RWPE2 (cell line): Measurements from ENCODE around the gene LRRC73.
"Not testable (repeated sequence)": the region's sequence is repeated elsewhere in the genome, so short reads cannot be mapped to it uniquely, and the experiment has no call there.

Source experiments
- ATAC-seq: fragments of 200-7000 bp; cut with Tn5 transposase; 3 replicates; pipeline ENCODE4 v1.9.1; 2021; ENCODE audit warnings: low read depth
- DNase-seq: peaks from one replicate; pipeline ENCODE4 v3.0.0-alpha.2; 2020; ENCODE audit warnings: low spot score
- H3K27ac ChIP-seq: fragments of 450-650 bp; 2 replicates; pipeline ENCODE4 v1.5.1; 2017; ENCODE audit warnings: mild to moderate bottlenecking; ENCODE audit not compliant: poor library complexity, severe bottlenecking
- H3K27me3 ChIP-seq: fragments of 250-450 bp; sonication (Bioruptor Pico); 2 replicates; pipeline ENCODE4 v1.5.1; 2021; ENCODE audit warnings: mild to moderate bottlenecking, moderate library complexity; ENCODE audit not compliant: insufficient read depth, poor library complexity, severe bottlenecking
- H3K36me3 ChIP-seq: fragments of 250-450 bp; sonication (Bioruptor Pico); 2 replicates; pipeline ENCODE4 v1.5.1; 2020; ENCODE audit warnings: low read depth, mild to moderate bottlenecking, moderate library complexity
- H3K4me1 ChIP-seq: fragments of 250-450 bp; sonication (Bioruptor Pico); 2 replicates; pipeline ENCODE4 v1.5.1; 2021; ENCODE audit warnings: mild to moderate bottlenecking, moderate library complexity; ENCODE audit not compliant: insufficient read depth, poor library complexity, severe bottlenecking
- H3K4me3 ChIP-seq: fragments of 250-450 bp; sonication (Bioruptor Pico); 2 replicates; pipeline ENCODE4 v1.5.1; 2021; ENCODE audit warnings: mild to moderate bottlenecking, moderate library complexity; ENCODE audit not compliant: severe bottlenecking
- H3K9me3 ChIP-seq: fragments of 250-450 bp; sonication (Bioruptor Pico); 2 replicates; pipeline ENCODE4 v1.5.1; 2021; ENCODE audit warnings: mild to moderate bottlenecking, moderate library complexity; ENCODE audit not compliant: severe bottlenecking
- TF ChIP-seq, protein P1 (sequence below): fragments of 450-650 bp; IDR thresholded peaks from one replicate; pipeline ENCODE4 v1.5.1; 2017; ENCODE audit warnings: mild to moderate bottlenecking, moderate library complexity; ENCODE audit not compliant: poor library complexity, severe bottlenecking

Gene LRRC73

DNA sequence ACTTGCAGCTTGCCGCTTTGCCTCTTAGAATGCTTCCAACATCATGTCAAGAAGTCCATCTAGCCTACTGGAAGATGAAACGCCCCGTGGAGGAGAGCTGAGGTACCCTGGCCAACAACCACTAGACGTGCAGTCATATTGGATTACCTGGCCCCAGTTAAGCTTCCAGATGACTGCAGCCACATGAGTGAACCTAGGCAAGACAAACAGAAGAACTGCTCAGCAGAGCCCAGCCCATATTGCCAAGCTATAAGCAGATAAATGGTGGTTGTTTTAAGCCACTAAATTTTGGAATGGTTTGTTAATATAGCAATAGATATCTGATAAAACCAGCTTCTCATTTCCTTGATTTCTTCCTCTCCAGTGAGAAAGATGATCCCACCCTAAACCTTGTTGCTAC is 50.1 kb downstream of the LRRC73 start:
- Histone ChIP-seq H3K36me3 (no peaks in the 10 kb centered on the region), H3K27me3 (no peaks in the 10 kb centered on the region), H3K4me1 (no peaks in the 10 kb centered on the region), H3K27ac (no peak overlapping the region), H3K4me3 (no peak overlapping the region), H3K9me3 (no peaks in the 10 kb centered on the region)
- ATAC-seq (no peak), DNase-seq (no peak)
- TF ChIP-seq, protein P1, sequence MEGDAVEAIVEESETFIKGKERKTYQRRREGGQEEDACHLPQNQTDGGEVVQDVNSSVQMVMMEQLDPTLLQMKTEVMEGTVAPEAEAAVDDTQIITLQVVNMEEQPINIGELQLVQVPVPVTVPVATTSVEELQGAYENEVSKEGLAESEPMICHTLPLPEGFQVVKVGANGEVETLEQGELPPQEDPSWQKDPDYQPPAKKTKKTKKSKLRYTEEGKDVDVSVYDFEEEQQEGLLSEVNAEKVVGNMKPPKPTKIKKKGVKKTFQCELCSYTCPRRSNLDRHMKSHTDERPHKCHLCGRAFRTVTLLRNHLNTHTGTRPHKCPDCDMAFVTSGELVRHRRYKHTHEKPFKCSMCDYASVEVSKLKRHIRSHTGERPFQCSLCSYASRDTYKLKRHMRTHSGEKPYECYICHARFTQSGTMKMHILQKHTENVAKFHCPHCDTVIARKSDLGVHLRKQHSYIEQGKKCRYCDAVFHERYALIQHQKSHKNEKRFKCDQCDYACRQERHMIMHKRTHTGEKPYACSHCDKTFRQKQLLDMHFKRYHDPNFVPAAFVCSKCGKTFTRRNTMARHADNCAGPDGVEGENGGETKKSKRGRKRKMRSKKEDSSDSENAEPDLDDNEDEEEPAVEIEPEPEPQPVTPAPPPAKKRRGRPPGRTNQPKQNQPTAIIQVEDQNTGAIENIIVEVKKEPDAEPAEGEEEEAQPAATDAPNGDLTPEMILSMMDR, result no peak

- Histone ChIP-seq H3K4me1 (no peaks in the 10 kb centered on the region), H3K27me3 (no peaks in the 10 kb centered on the region), H3K9me3 (no peaks in the 10 kb centered on the region), H3K36me3 (no peaks in the 10 kb centered on the region), H3K27ac (no peak overlapping the region), H3K4me3 (no peak overlapping the region)
- TF ChIP-seq, protein P1, result no peak
- ATAC-seq, result no peak
- DNase-seq, result no peak
Measured at GRCh38 chr6:43459535-43459934, 50.6 kb downstream of the LRRC73 start.

- H3K4me3 ChIP-seq, H3K27me3 ChIP-seq, DNase-seq, H3K27ac ChIP-seq, H3K9me3 ChIP-seq, H3K4me1 ChIP-seq, ATAC-seq: not testable (repeated sequence)
- H3K36me3 ChIP-seq, result peaks cover 12% of the 10 kb centered on the region
Measured at GRCh38 chr6:43458154-43458553, 52.0 kb downstream of the LRRC73 start.

DNA sequence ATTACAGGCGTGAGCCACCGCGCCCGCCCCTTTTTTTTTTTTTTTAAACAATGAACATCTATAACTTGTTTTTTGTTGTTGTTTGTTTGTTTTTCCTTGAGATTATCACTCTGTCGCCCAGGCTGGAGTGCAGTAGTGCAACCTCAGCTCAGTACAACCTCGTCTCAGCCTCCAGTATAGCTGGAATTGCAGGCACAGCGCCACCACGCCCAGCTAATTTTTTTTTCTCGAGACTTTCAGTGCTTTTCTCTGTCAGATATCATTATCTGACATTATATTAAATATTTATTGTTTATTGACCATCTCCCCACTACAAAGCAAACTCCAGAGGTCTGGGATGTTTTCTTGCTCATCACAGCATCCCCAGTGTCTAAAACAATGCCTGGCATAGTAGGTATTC is 52.5 kb downstream of the LRRC73 start:
- ATAC-seq, result no peak
- Histone ChIP-seq H3K27ac (no peak overlapping the region), H3K4me1 (no peaks in the 10 kb centered on the region), H3K4me3 (no peak overlapping the region), H3K27me3 (no peaks in the 10 kb centered on the region), H3K9me3 (no peaks in the 10 kb centered on the region), H3K36me3 (peaks cover 17% of the 10 kb centered on the region)
- DNase-seq, result no peak
- TF ChIP-seq, protein P1, result no peak
